Esophagus squamous epithelium (tissue), 4 donors: ENCODE results near the gene DCAF5.

Experiments used
- CTCF ChIP-seq, 6 experiments: fragments of 450-650 bp in 4 of 6; fragments of 200-600 bp in 2 of 6; sonication (generic) in 2 of 6; IDR thresholded peaks; one replicate each; pipeline ENCODE4 v1.5.1; 2016 to 2019; ENCODE audit warnings: antibody characterized with exemption in 6 of 6, mild to moderate bottlenecking in 4 of 6, moderate library complexity in 4 of 6
- POLR2A ChIP-seq, 4 donors: fragments of 450-650 bp; IDR thresholded peaks; one replicate each; pipeline ENCODE4 v1.6.1; 2017; ENCODE audit warnings: antibody characterized with exemption in 4 of 4, mild to moderate bottlenecking in 4 of 4, moderate library complexity in 3 of 4

GRCh38 chr14:69055999-69056788 lies 96.7 kb downstream of the DCAF5 start:
- TF ChIP-seq CTCF (IDR thresholded peaks at IDR 0.05) (peak in 1 of 6 experiments; percentile 18), POLR2A (IDR thresholded peaks at IDR 0.05) (no peak)
